T-helper 2 cell treated with Interferon-gamma antibody and Interleukin-4, amounts not matched to agents 5 μg/mL and 100 μg/mL, for 36 hours (primary cell): ENCODE data around the gene MANSC1.

Experiments
- DNase-seq: peaks from one replicate; pipeline ENCODE4 v3.0.0; 2021; ENCODE audit warnings: low spot score
- H3K27ac Mint-ChIP-seq: one replicate; pipeline ENCODE4 v1.8.0; 2021; ENCODE audit warnings: mild to moderate bottlenecking, mixed read lengths
- H3K27me3 Mint-ChIP-seq: one replicate; pipeline ENCODE4 v1.8.0; 2021; ENCODE audit warnings: low read depth, mixed read lengths
- H3K36me3 Mint-ChIP-seq: one replicate; pipeline ENCODE4 v1.8.0; 2021; ENCODE audit warnings: low read depth, mixed read lengths
- H3K4me1 Mint-ChIP-seq: one replicate; pipeline ENCODE4 v1.8.0; 2021; ENCODE audit warnings: low read depth, mixed read lengths
- H3K4me3 Mint-ChIP-seq: one replicate; pipeline ENCODE4 v1.8.0; 2022; ENCODE audit warnings: mild to moderate bottlenecking, moderate library complexity, mixed read lengths
- H3K9me3 Mint-ChIP-seq: one replicate; pipeline ENCODE4 v1.8.0; 2021; ENCODE audit warnings: mixed read lengths

Gene MANSC1

DNA sequence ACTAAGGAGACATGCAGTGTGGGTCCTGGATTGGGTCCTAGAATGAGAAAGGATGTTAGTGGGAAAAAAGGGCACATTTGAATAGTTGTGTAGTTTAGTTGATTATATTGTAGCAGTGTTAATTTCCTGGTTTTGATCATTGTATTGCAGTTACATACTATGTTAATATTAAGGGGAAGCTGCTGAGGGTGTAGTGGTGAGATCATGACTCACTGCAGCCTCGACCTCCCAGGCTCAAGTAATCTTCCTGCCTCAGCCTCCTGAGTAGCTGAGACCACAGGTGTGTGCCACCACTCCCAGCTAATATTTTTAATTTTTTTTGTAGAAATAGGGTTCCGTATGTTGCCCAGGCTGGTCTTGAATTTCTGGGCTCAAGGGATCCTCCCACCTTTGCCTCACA is 28.6 kb upstream of the MANSC1 start:
- Mint-ChIP-seq H3K36me3 (peaks cover 29% of the 10 kb centered on the region), H3K9me3 (peaks cover 10% of the 10 kb centered on the region), H3K27ac (peak overlapping the region; percentile 73), H3K4me1 (peaks cover 36% of the 10 kb centered on the region), H3K4me3 (no peak overlapping the region), H3K27me3 (no peaks in the 10 kb centered on the region)
- no peak for DNase-seq

DNA sequence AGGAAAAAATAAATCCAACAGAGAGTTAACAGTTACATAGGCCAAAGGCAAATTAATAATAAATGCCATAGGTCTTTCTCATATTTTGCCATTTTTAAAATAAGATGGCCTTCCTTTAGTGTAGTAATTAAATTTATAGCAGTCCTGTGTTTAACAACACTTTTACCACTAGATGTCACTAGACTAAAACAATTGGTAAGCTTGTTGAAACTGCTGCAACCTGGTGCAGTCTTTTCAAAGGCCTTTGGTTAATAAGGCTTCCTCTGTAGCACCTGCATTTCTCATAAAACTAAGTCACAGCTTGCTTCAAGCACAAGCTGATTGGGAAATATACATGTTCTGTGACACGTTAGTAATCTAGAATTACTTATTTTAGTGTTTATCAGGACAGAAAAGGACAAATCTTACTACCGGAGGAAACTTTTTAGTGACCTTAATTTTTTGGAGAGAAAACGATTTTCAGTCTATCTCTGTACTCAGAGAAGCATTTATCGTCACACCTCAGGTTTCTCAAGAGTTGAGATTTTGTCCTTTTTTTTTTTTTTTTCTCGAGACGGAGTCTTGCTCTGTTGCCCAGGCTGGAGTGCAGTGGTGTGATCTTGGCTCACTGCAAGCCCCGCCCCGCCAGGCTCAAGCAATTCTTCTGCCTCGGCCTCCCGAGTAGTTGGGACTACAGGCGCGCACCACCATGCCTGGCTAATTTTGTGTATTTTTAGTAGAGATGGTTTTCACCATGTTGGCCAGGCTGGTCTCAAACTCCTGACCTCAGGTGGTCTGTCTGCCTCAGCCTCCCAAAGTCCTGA is 26.8 kb upstream of the MANSC1 start:
- DNase-seq, result no peak
- Mint-ChIP-seq H3K27me3 (no peaks in the 10 kb centered on the region), H3K27ac (peak overlapping the region; percentile 38), H3K9me3 (peaks cover 5% of the 10 kb centered on the region), H3K4me3 (no peak overlapping the region), H3K36me3 (peaks cover 27% of the 10 kb centered on the region), H3K4me1 (peaks cover 38% of the 10 kb centered on the region)

DNA sequence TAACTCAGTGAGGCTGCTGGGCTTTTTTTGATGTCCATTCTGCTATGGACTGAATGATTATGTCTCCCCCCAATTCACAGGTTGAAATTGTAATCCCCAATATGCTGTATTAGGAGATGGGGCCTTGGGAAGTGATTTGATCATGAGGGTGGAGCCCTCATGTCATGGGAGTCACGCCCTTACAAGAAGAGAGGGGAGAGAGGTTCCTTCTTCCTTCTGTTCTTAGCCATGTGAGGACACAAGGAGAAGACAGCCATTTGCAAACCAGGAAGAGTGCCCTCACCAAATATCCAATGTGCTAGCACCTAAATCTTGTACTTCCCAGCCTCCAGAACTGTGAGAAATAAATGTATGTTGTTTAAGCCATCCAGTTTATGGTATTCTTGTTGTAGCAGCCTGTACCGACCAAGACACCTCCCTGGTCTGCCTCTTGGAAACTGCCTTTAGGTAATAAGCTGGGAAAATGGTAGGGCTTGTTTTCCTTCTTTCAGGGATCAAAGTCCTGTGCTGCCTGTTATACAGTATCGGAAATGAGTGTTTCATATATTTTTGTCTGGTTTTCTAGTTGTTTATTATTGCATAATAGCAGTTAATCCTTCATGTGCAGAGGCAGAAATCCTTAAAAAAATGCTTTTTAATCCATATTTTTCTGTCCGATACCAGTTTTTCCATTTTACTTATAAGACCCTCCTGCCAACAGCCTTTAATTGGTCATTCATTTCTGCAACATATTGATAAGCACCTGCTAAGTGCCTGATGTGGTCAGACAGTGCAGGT is 23.1 kb upstream of the MANSC1 start:
- DNase-seq, result no peak
- no peak overlapping the region for H3K4me3 Mint-ChIP-seq
- no peaks in the 10 kb centered on the region for H3K9me3 Mint-ChIP-seq
- H3K36me3 Mint-ChIP-seq, result peaks cover 29% of the 10 kb centered on the region
- peaks cover 18% of the 10 kb centered on the region for H3K4me1 Mint-ChIP-seq
- no peak overlapping the region for H3K27ac Mint-ChIP-seq
- H3K27me3 Mint-ChIP-seq, result no peaks in the 10 kb centered on the region

DNA sequence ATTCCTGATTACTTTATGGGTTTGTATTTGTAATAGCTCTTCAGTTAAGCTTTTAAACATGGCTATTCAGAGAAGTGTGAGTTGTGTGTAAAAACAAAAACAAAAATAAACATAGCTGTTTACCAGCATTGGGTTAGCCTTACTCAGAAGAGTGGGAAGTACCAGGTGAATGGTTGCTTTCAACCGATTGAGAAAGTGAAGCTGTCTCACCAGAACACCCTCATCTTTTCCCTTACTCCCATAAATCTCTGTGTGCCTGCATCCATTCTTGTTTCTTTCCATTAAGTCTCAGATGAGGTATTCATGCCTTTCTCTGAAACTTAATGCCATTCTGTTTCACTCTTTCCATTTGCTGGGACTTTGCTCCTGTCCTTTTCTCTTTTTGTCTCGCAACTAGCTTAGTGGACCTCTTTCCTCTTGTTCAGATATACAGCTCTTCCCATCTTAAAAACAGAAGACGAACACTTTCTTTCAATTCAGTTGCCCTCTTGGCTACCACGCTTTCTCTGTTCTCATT is 17.5 kb upstream of the MANSC1 start:
- peaks cover 32% of the 10 kb centered on the region for H3K36me3 Mint-ChIP-seq
- no peak for DNase-seq
- no peak overlapping the region for H3K4me3 Mint-ChIP-seq
- no peak overlapping the region for H3K27ac Mint-ChIP-seq
- H3K27me3 Mint-ChIP-seq, result no peaks in the 10 kb centered on the region
- H3K4me1 Mint-ChIP-seq, result peaks cover 24% of the 10 kb centered on the region
- H3K9me3 Mint-ChIP-seq, result no peaks in the 10 kb centered on the region

DNA sequence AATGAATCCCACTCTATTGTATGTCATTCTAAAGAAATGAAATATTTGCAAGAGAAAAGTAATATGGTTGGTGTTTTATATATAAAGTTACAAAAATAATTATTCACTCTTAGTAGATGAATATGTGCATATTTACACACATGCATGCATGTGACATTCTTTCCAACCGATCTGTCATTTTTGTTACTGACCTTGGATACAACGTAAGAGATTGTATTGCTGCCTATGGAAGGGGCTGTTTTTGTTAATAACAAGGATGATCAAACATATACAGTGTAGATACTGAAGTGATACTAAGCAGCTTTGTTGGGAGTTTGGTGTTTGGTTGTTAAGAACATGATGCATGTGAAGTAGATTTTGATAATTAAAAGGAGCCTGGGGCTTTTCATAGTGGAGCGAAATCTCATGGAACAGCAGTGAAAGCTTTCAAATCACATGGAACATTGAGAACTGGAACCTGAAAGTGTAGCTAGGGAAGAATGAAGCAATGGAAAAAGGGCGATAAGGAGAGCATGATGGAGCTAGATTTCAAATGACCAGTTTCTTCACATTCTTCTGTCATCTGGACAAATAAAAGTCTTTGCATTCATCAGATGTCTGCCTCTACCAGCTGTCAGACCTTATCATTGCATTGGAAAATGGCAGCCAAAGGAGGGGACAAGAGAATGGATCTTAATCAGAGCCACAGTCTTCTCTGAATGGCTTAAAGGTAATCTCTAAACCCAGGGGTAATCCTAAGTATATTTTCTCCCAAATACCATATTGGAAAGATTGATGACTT is 16.8 kb upstream of the MANSC1 start:
- no peak for DNase-seq
- no peak overlapping the region for H3K27ac Mint-ChIP-seq
- peaks cover 26% of the 10 kb centered on the region for H3K4me1 Mint-ChIP-seq
- H3K9me3 Mint-ChIP-seq, result no peaks in the 10 kb centered on the region
- H3K4me3 Mint-ChIP-seq, result no peak overlapping the region
- no peaks in the 10 kb centered on the region for H3K27me3 Mint-ChIP-seq
- peaks cover 34% of the 10 kb centered on the region for H3K36me3 Mint-ChIP-seq

DNA sequence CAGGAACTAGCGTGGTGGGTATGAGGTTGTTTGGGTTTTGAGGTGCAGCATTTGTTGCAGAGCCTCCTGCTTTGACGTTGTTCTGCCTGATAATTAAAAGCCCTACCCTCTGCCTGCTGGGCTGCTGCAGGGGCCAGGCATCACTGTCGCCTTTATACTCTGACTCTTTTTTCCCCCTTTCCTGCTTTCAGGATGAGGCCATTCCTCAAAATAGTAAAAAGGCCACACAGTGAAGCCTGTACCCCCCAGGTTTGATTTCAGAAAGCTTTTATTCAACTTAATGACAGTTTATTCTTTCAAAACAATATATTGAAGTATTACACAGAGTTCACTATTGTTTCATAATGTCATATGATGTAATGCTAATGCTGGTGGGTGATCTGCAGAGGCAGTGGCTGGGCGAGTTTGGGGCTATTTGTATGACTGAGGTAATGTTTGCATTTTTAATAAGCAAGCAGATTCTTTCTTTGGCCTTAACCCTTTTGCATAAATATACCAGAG is 15.9 kb upstream of the MANSC1 start:
- no peak for DNase-seq
- Mint-ChIP-seq H3K36me3 (peaks cover 35% of the 10 kb centered on the region), H3K4me3 (no peak overlapping the region), H3K27me3 (no peaks in the 10 kb centered on the region), H3K27ac (no peak overlapping the region), H3K9me3 (no peaks in the 10 kb centered on the region), H3K4me1 (peaks cover 32% of the 10 kb centered on the region)

DNA sequence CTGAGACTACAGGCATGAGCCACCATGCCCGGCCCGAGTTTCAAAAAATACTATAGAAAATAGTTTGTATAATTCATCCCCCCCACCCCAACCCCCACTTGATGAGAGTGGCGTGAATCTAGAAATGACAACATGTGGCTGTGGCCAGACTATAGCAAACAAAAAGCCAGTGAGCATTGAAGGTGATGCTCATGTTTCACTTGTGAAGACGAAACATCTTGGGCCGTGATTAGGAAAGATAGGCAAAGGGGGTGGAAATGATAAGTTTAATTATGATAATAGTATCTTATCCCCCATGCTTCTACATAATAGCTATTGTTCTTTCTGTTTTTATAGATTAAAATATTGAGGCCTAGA is 15.4 kb upstream of the MANSC1 start:
- H3K27ac Mint-ChIP-seq, result peak overlapping the region; percentile 29
- H3K36me3 Mint-ChIP-seq, result peaks cover 35% of the 10 kb centered on the region
- H3K4me3 Mint-ChIP-seq, result no peak overlapping the region
- H3K9me3 Mint-ChIP-seq, result no peaks in the 10 kb centered on the region
- peaks cover 32% of the 10 kb centered on the region for H3K4me1 Mint-ChIP-seq
- DNase-seq, result no peak
- no peaks in the 10 kb centered on the region for H3K27me3 Mint-ChIP-seq

DNA sequence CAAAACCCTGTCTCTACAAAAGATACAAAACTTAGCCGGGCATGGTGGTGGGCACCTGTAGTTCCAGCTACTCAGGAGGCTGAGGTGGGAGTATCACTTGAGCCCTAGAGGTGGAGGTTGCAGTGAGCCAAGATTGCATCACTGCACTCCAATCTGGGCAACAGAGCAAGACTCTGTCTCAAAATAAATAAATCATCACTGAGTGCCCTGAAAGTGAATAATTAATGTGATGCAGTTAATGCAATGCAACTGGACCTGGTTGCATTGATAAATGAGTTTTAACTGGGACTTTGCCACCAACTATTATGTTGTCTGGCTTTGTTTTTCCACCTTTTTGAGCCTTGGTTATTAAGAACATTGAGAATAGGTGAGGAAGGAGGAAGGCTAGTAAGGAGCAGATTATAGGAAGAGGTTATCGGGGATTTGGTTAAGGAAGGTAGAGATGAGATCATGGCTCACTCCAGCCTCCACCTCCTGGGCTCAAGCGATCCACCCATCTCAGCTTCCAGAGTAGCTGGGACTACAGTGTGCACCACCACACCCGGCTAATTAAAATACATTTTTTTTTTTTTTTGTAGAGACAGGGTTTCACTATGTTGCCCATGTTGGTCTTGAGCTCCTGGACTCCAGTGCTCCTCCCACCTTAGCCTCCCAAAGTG is 14.9 kb upstream of the MANSC1 start:
- peaks cover 34% of the 10 kb centered on the region for H3K4me1 Mint-ChIP-seq
- peaks cover 32% of the 10 kb centered on the region for H3K36me3 Mint-ChIP-seq
- H3K4me3 Mint-ChIP-seq, result no peak overlapping the region
- no peaks in the 10 kb centered on the region for H3K27me3 Mint-ChIP-seq
- DNase-seq, result no peak
- no peak overlapping the region for H3K27ac Mint-ChIP-seq
- no peaks in the 10 kb centered on the region for H3K9me3 Mint-ChIP-seq

DNA sequence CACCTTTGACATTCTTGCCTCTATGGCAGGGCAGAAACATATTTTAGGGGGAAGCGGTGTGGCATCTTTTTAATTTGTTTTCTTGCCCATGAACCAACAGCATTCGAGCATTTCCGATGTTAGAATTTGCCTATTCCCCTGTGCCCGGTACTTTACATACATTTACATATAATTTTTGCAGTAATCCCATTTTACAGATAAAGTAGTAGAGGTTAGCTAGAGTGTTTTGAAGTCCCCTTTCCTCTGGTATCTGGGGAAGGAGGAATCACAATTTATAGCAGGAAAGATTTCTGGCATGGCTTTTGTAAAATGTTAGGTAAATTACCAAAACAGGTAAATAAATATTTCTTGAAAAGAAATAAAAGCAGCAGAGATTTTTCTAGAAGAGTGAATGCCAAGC is 8.5 kb upstream of the MANSC1 start:
- Mint-ChIP-seq H3K4me1 (peaks cover 39% of the 10 kb centered on the region), H3K9me3 (no peaks in the 10 kb centered on the region), H3K4me3 (peak overlapping the region; percentile 97), H3K27ac (peak overlapping the region; percentile 99), H3K27me3 (no peaks in the 10 kb centered on the region), H3K36me3 (peaks cover 10% of the 10 kb centered on the region)
- no peak for DNase-seq

DNA sequence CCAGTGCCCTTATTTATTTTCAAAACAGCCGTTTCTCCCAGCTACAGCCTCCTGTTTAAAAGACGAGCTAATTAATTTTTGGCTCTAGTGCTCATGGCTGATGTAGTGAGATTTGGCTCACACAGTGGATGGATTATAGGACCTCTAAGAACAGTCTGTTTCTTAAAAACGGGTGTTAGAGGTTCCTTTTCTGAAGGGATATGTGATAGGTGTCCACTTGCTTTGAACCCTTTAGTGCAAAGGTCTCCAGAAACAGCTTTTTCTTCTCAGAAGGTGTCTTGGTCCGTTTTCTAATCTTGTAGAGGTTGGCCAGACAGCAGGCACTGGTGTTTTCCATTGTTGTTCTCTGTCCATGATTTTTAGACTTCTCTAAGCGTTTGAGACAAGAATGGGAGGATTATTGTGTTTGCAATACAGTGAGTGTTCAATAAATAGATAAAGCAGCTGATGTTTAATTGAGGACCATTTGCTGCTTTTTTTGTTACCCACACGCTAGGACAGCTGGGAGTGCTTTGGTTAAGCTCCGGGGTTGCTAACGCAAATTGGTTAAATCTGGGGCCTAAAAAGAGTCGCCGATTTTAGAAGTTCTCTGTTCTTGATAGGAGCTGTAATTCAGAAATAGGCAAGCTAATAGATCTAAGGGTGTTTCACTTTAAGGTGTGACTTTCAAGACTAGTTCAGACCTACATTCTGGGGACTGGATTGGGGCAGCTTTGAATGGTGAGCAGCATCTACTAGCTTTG is 7.8 kb upstream of the MANSC1 start:
- H3K4me1 Mint-ChIP-seq, result peaks cover 39% of the 10 kb centered on the region
- H3K36me3 Mint-ChIP-seq, result peaks cover 10% of the 10 kb centered on the region
- H3K27me3 Mint-ChIP-seq, result no peaks in the 10 kb centered on the region
- H3K27ac Mint-ChIP-seq, result peak overlapping the region; percentile 99
- H3K4me3 Mint-ChIP-seq, result peak overlapping the region; percentile 97
- DNase-seq, result no peak
- no peaks in the 10 kb centered on the region for H3K9me3 Mint-ChIP-seq

DNA sequence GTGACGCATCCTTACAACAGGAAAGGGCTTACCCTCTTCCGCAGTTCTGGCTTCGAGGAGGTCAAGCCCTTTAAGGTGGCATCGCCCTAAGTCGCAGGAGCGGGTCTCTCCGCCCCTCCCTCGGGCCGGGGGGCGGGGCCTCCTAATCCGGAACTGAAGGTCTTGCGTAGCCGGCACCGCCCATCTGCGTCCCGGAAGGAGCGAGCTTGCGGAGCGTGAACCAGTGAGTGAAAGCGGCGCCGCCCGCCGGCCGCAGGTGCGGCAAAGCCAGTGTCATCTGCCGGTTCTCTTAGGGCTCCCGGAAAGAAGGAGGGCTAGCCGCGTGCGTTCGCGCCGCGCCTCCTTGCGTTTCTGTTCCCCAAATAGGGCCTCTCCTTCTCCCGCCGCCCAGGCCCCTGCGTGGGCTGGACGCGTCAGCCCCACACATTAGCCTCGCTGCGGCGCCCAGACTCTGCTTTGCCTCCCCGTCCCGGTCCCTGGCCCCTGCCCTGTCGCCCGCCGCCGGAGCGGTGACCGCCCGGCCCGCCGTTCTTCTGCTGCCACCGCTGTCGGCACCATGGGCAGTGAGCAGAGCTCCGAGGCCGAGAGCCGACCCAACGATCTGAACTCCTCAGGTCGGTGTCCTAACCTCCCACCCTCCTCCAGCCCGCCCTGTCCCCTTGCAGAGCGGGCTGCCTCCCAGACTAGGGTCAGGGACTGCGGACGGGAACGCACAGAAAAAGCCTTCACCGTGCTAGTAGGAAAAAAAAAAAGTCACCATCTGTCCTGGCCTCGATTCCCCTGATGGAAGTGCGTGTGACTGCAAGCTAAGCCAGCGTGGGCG is 7.1 kb upstream of the MANSC1 start, which contains the start of gene BORCS5:
BORCS5 (plus strand) TSS at position 183 of the 823 bp plus-strand sequence; CDS start at position 557, 374 bp downstream.
- Mint-ChIP-seq H3K27me3 (no peaks in the 10 kb centered on the region), H3K9me3 (no peaks in the 10 kb centered on the region), H3K4me3 (peak within 1 kb of the TSS; percentile 97), H3K4me1 (peaks cover 38% of the 10 kb centered on the region), H3K27ac (peak within 1 kb of the TSS; percentile 99), H3K36me3 (peaks cover 7% of the 10 kb centered on the region)
- peak; percentile 99 for DNase-seq

DNA sequence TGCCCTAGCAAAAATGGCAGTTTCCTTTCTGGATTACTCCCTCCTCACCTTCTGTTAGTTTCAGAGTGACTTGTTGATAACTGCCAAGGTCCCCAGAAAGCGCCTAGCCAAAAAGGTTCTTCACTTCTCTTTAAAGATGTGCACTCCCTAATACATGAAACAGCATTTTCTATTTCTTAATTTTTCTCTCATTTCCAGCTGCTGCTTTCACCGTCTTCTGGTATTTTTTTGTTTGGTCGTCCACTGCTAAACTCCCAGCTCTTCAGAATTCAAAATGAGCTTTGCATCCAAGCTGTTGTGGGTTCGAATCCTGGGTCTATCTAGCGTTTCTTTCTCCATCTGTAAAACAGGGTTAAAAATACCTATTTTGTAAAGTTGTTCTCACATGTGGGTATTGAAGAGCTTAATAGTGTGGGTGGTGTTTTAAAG is 6.4 kb upstream of the MANSC1 start:
- H3K36me3 Mint-ChIP-seq, result peaks cover 3% of the 10 kb centered on the region
- DNase-seq, result no peak
- peak overlapping the region; percentile 97 for H3K4me3 Mint-ChIP-seq
- peaks cover 33% of the 10 kb centered on the region for H3K4me1 Mint-ChIP-seq
- H3K9me3 Mint-ChIP-seq, result no peaks in the 10 kb centered on the region
- H3K27me3 Mint-ChIP-seq, result no peaks in the 10 kb centered on the region
- peak overlapping the region; percentile 99 for H3K27ac Mint-ChIP-seq
